ENCODE measurements around the gene JPH2. TPM values are rescaled to one million over a fixed set of nuclear protein-coding genes. Genes with fewer than 3 reads are reported as not detected.

JPH2 gene
- total RNA-seq, 1 donor from 2014 or later: 7.9 TPM

GRCh38 chr20:44117296-44118184 lies 69.4 kb downstream of the JPH2 start:
- Histone ChIP-seq H3K27ac (no peak overlapping the region), H3K4me1 (no peaks in the 10 kb centered on the region), H3K27me3 (peaks cover 20% of the 10 kb centered on the region), H3K36me3 (no peaks in the 10 kb centered on the region), H3K4me3 (no peak overlapping the region), H3K9me3 (no peaks in the 10 kb centered on the region)
- ATAC-seq (no peak), DNase-seq (no peak)
- TF ChIP-seq, protein P1, sequence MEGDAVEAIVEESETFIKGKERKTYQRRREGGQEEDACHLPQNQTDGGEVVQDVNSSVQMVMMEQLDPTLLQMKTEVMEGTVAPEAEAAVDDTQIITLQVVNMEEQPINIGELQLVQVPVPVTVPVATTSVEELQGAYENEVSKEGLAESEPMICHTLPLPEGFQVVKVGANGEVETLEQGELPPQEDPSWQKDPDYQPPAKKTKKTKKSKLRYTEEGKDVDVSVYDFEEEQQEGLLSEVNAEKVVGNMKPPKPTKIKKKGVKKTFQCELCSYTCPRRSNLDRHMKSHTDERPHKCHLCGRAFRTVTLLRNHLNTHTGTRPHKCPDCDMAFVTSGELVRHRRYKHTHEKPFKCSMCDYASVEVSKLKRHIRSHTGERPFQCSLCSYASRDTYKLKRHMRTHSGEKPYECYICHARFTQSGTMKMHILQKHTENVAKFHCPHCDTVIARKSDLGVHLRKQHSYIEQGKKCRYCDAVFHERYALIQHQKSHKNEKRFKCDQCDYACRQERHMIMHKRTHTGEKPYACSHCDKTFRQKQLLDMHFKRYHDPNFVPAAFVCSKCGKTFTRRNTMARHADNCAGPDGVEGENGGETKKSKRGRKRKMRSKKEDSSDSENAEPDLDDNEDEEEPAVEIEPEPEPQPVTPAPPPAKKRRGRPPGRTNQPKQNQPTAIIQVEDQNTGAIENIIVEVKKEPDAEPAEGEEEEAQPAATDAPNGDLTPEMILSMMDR (IDR thresholded peaks at IDR 0.05): no peak
- intact Hi-C loops (cut with DNase I): loop anchor here (5.0 kb wide), 1 partner anchor 75 kb away; no protein-coding TSS in a partner anchor

- H3K36me3 ChIP-seq: no peaks in the 10 kb centered on the region
- no peak overlapping the region for H3K27ac ChIP-seq
- TF ChIP-seq, protein P1 (IDR thresholded peaks at IDR 0.05): no peak
- H3K4me1 ChIP-seq: no peaks in the 10 kb centered on the region
- no peak overlapping the region for H3K4me3 ChIP-seq
- H3K9me3 ChIP-seq: no peaks in the 10 kb centered on the region
- ATAC-seq: no peak
- no peak for DNase-seq
- intact Hi-C loops (cut with DNase I): loop anchor here (5.0 kb wide), 1 partner anchor 76 kb away; no protein-coding TSS in a partner anchor
- H3K27me3 ChIP-seq: peaks cover 20% of the 10 kb centered on the region
Observed at GRCh38 chr20:44115762-44116644, 71.0 kb downstream of the JPH2 start.

DNA sequence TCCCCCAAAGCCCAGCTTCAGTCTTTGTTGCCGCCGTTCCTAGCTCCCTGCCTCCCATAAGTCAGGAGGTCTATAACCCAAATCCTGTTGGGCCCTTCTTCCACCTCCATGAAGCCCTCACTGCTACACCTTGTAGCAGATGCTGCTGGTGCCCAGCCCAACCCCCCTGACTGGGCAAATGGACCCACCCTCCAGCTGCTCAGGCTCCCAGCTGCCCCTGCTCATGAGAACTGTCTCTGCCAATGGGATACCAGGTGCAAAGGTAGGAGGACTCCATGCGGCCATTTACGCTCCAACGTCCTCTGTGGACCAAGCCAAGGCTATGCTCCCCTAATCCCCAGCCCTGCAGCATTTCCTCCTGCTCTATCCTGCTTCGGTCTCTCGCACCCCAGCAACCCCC lies 71.8 kb downstream of the JPH2 start:
- DNase-seq (no peak), ATAC-seq (no peak)
- Histone ChIP-seq H3K4me1 (no peaks in the 10 kb centered on the region), H3K9me3 (no peaks in the 10 kb centered on the region), H3K36me3 (no peaks in the 10 kb centered on the region), H3K27me3 (peaks cover 20% of the 10 kb centered on the region), H3K4me3 (no peak overlapping the region), H3K27ac (no peak overlapping the region)
- TF ChIP-seq, protein P1 (IDR thresholded peaks at IDR 0.05): no peak
- intact Hi-C loops (cut with DNase I): loop anchor here (5.0 kb wide), 1 partner anchor 77 kb away; no protein-coding TSS in a partner anchor

DNA sequence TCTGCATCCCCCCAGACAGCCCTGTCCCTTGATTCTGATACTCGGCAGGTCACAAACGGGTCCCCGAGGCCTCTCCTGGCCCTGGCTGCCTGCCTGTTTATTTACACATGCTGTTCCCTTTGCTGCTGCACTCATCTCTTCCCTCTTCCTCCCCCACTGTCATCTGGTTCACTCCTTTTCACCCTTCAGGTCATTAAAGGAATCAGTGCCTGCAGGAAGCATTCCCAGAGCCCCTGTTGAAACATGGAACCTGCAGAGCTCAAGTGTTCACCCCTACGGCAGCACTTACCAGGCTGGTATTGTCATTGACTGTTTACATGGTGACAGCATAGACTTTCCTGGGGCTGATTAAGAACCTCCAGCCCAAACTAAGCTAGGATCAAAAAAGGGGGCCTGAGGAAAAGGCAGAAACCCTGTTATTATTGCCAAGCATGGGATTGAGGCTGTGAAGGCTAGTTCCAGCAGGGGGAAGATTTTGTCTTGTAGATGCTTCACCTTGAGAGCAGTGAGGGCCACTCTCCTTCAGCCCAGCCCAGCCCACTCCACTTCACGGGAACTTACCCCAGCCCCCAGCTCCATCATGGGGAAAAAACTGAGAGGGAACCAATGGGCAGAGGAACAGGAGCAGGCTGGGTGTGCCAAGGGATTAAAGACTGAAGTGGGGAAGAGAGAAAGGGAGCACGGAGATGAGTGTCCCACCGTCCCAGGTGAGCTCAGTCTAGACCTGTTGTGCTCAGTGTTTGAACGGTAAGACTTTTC lies 73.2 kb downstream of the JPH2 start:
- intact Hi-C loops (cut with DNase I): no loop called here
- Histone ChIP-seq H3K36me3 (no peaks in the 10 kb centered on the region), H3K4me1 (no peaks in the 10 kb centered on the region), H3K9me3 (no peaks in the 10 kb centered on the region), H3K27ac (no peak overlapping the region), H3K27me3 (peaks cover 20% of the 10 kb centered on the region), H3K4me3 (no peak overlapping the region)
- DNase-seq (no peak), ATAC-seq (no peak)
- TF ChIP-seq, protein P1 (IDR thresholded peaks at IDR 0.05): no peak
